ENCODE data around the gene GREM2. TPM values are rescaled to one million over a fixed set of nuclear protein-coding genes. Genes with fewer than 3 reads are reported as not detected.

Gene GREM2
- total RNA-seq, 2 experiments from 2014 or later, result 0.16 to 0.28 TPM

- intact Hi-C loops (cut with DNase I, micrococcal nuclease), result no loop called here
- no peak for DNase-seq
- H3K9me3 ChIP-seq (ENCODE audit: control insufficient read depth in 1 of 2, insufficient read depth in 1 of 2, low read length in 2 of 2), result no peaks in the 10 kb centered on the region
- H3K36me3 ChIP-seq (ENCODE audit: insufficient read depth, low read length), result no peaks in the 10 kb centered on the region
- no peaks in the 10 kb centered on the region for H3K27me3 ChIP-seq (ENCODE audit: control insufficient read depth in 1 of 2, insufficient read depth in 2 of 2, low read length in 2 of 2)
- ATAC-seq (ENCODE audit: poor library complexity), result no peak
- H3K36me3 Mint-ChIP-seq (ENCODE audit: low read depth), result no peaks in the 10 kb centered on the region
- H3K27ac Mint-ChIP-seq, result no peak overlapping the region
- no peak overlapping the region for H3K4me3 Mint-ChIP-seq
- POLR2A ChIA-PET, result no interaction called here
- no peak overlapping the region for H3K4me3 ChIP-seq (ENCODE audit: low read length)
- H3K9me3 Mint-ChIP-seq, result no peaks in the 10 kb centered on the region
- CTCF ChIA-PET, result no interaction called here
- H3K4me1 ChIP-seq (ENCODE audit: insufficient read depth, low read length), result no peaks in the 10 kb centered on the region
- H3K27ac ChIP-seq (ENCODE audit: low read depth in 1 of 2, low read length in 2 of 2), result no peak overlapping the region
- no peaks in the 10 kb centered on the region for H3K4me1 Mint-ChIP-seq (ENCODE audit: low read depth)
- no peaks in the 10 kb centered on the region for H3K27me3 Mint-ChIP-seq
- no peak for TF ChIP-seq CTCF (IDR thresholded peaks at IDR 0.05)
Observed at GRCh38 chr1:240567066-240567465, 44.9 kb downstream of the GREM2 start.

- intact Hi-C loops (cut with DNase I, micrococcal nuclease), result no loop called here
Observed at GRCh38 chr1:240562779-240563178, 49.2 kb downstream of the GREM2 start.

GRCh38 chr1:240562111-240562590 is 49.8 kb downstream of the GREM2 start:
- POLR2A ChIA-PET, result no interaction called here
- no peak overlapping the region for H3K27ac ChIP-seq (ENCODE audit: low read depth in 1 of 2, low read length in 2 of 2)
- H3K27me3 Mint-ChIP-seq, result no peaks in the 10 kb centered on the region
- no peaks in the 10 kb centered on the region for H3K4me1 ChIP-seq (ENCODE audit: insufficient read depth, low read length)
- H3K27ac Mint-ChIP-seq, result no peak overlapping the region
- no peaks in the 10 kb centered on the region for H3K36me3 Mint-ChIP-seq (ENCODE audit: low read depth)
- no peaks in the 10 kb centered on the region for H3K27me3 ChIP-seq (ENCODE audit: control insufficient read depth in 1 of 2, insufficient read depth in 2 of 2, low read length in 2 of 2)
- H3K4me3 Mint-ChIP-seq, result no peak overlapping the region
- DNase-seq (no peak), ATAC-seq (ENCODE audit: poor library complexity) (no peak)
- CTCF ChIA-PET, result no interaction called here
- no peaks in the 10 kb centered on the region for H3K36me3 ChIP-seq (ENCODE audit: insufficient read depth, low read length)
- no peak overlapping the region for H3K4me3 ChIP-seq (ENCODE audit: low read length)
- no peaks in the 10 kb centered on the region for H3K9me3 ChIP-seq (ENCODE audit: control insufficient read depth in 1 of 2, insufficient read depth in 1 of 2, low read length in 2 of 2)
- H3K4me1 Mint-ChIP-seq (ENCODE audit: low read depth), result no peaks in the 10 kb centered on the region
- TF ChIP-seq CTCF (IDR thresholded peaks at IDR 0.05), result no peak
- H3K9me3 Mint-ChIP-seq, result peaks cover 2% of the 10 kb centered on the region
- intact Hi-C loops (cut with DNase I, micrococcal nuclease), result no loop called here

More at GRCh38 chr1:240562779-240563178, 49.2 kb downstream of the GREM2 start:
- ChIA-PET CTCF (no interaction called here), POLR2A (no interaction called here)
- H3K4me1 Mint-ChIP-seq (ENCODE audit: low read depth), result no peaks in the 10 kb centered on the region
- no peak overlapping the region for H3K27ac Mint-ChIP-seq
- no peak for TF ChIP-seq CTCF (IDR thresholded peaks at IDR 0.05)
- H3K27me3 Mint-ChIP-seq, result no peaks in the 10 kb centered on the region
- no peaks in the 10 kb centered on the region for H3K4me1 ChIP-seq (ENCODE audit: insufficient read depth, low read length)
- H3K36me3 Mint-ChIP-seq (ENCODE audit: low read depth), result no peaks in the 10 kb centered on the region
- peaks cover 2% of the 10 kb centered on the region for H3K9me3 Mint-ChIP-seq
- H3K9me3 ChIP-seq (ENCODE audit: control insufficient read depth in 1 of 2, insufficient read depth in 1 of 2, low read length in 2 of 2), result no peaks in the 10 kb centered on the region
- H3K36me3 ChIP-seq (ENCODE audit: insufficient read depth, low read length), result no peaks in the 10 kb centered on the region
- no peaks in the 10 kb centered on the region for H3K27me3 ChIP-seq (ENCODE audit: control insufficient read depth in 1 of 2, insufficient read depth in 2 of 2, low read length in 2 of 2)
- no peak overlapping the region for H3K4me3 Mint-ChIP-seq
- no peak overlapping the region for H3K4me3 ChIP-seq (ENCODE audit: low read length)
- no peak for DNase-seq
- no peak for ATAC-seq (ENCODE audit: poor library complexity)
- no peak overlapping the region for H3K27ac ChIP-seq (ENCODE audit: low read depth in 1 of 2, low read length in 2 of 2)
